Tibial artery (tissue), 4 donors: ENCODE data around the gene VRK2.

Experiments used
- DNase-seq, 2 donors: peaks; one replicate each; pipeline ENCODE4 v3.0.0-alpha.2; 2019
- H3K27ac ChIP-seq, 2 donors: fragments of 200-600 bp; sonication (generic) in 1 of 2; 1 replicate in 1 of 2; 2 replicates in 1 of 2; pipeline ENCODE4 v1.5.1; 2018 to 2019; ENCODE audit warnings: mild to moderate bottlenecking in 1 of 2
- H3K27me3 ChIP-seq, 2 donors: fragments of 200-600 bp; sonication (generic) in 1 of 2; one replicate each; pipeline versions ENCODE4 v1.5.1 to v1.6.0; 2016 to 2019
- H3K36me3 ChIP-seq, 3 donors: fragments of 200-600 bp; sonication (generic) in 2 of 3; one replicate each; pipeline ENCODE4 v1.5.1; 2016 to 2019; ENCODE audit warnings: mild to moderate bottlenecking in 2 of 3
- H3K4me1 ChIP-seq, 4 donors: fragments of 200-600 bp; sonication (generic) in 2 of 4; 1 replicate in 3 of 4; 2 replicates in 1 of 4; pipeline ENCODE4 v1.5.1; 2016 to 2019
- H3K4me3 ChIP-seq, 2 donors: fragments of 200-600 bp; sonication (generic) in 1 of 2; 1 replicate in 1 of 2; 2 replicates in 1 of 2; pipeline ENCODE4 v1.5.1; 2018 to 2019; ENCODE audit warnings: mild to moderate bottlenecking in 2 of 2
- H3K9me3 ChIP-seq, 3 donors: fragments of 200-600 bp; sonication (generic) in 1 of 3; one replicate each; pipeline ENCODE4 v1.5.1; 2016 to 2019
- intact Hi-C: fragments of 100-400 bp; cut with DNase I; formaldehyde crosslinking; loops from one replicate; pipeline ENCODE4 v1.15.0; 2023; ENCODE audit warnings: low total_unique reads
- TF ChIP-seq, protein P1 (sequence below), 2 experiments: fragments of 200-600 bp in 1 of 2; fragments of 450-650 bp in 1 of 2; IDR thresholded peaks; one replicate each; pipeline ENCODE4 v1.5.1; 2017 to 2019; ENCODE audit warnings: antibody characterized with exemption in 2 of 2, mild to moderate bottlenecking in 1 of 2, moderate library complexity in 1 of 2

The VRK2 gene

GRCh38 chr2:58045580-58046334, 849 bp upstream of the VRK2 start:
- intact Hi-C loops = loop anchor here (10.0 kb wide), 1 partner anchor 199 kb away; the partner anchor contains the start of gene FANCL
- TF ChIP-seq, protein P1, sequence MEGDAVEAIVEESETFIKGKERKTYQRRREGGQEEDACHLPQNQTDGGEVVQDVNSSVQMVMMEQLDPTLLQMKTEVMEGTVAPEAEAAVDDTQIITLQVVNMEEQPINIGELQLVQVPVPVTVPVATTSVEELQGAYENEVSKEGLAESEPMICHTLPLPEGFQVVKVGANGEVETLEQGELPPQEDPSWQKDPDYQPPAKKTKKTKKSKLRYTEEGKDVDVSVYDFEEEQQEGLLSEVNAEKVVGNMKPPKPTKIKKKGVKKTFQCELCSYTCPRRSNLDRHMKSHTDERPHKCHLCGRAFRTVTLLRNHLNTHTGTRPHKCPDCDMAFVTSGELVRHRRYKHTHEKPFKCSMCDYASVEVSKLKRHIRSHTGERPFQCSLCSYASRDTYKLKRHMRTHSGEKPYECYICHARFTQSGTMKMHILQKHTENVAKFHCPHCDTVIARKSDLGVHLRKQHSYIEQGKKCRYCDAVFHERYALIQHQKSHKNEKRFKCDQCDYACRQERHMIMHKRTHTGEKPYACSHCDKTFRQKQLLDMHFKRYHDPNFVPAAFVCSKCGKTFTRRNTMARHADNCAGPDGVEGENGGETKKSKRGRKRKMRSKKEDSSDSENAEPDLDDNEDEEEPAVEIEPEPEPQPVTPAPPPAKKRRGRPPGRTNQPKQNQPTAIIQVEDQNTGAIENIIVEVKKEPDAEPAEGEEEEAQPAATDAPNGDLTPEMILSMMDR (IDR thresholded peaks at IDR 0.05) = no peak

DNA sequence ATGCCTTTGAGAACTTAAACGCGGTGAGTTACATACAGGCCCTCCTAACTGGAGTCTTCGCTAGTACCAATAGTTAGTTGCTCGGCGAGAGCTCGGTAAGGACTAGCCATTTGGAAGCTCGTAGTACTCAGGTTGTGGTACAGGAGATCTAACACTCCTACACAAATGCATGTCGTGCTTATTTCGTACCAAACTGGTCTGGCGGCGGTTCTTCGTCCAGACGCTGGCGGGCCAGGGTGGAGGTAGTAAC, 346 bp upstream of the VRK2 start:
- Histone ChIP-seq H3K27ac (peak overlapping the region; percentile 96 to 99), H3K36me3 (no peaks in the 10 kb centered on the region), H3K4me3 (peak overlapping the region; percentile 83 to 92), H3K27me3 (no peaks in the 10 kb centered on the region), H3K9me3 (no peaks in the 10 kb centered on the region), H3K4me1 (peaks cover 0 to 25% (median 12%) of the 10 kb centered on the region in 4 donors)
- TF ChIP-seq, protein P1 (IDR thresholded peaks at IDR 0.05) = no peak
- intact Hi-C loops = loop anchor here (10.0 kb wide), 1 partner anchor 199 kb away; the partner anchor contains the start of gene FANCL
- DNase-seq = no peak

More at GRCh38 chr2:58045580-58046334, 849 bp upstream of the VRK2 start:
- H3K27ac ChIP-seq = peak overlapping the region; percentile 96 to 99
- H3K36me3 ChIP-seq = no peaks in the 10 kb centered on the region
- peaks cover 0 to 25% (median 12%) of the 10 kb centered on the region in 4 donors for H3K4me1 ChIP-seq
- H3K9me3 ChIP-seq = no peaks in the 10 kb centered on the region
- DNase-seq = no peak
- no peaks in the 10 kb centered on the region for H3K27me3 ChIP-seq
- H3K4me3 ChIP-seq = peak overlapping the region; percentile 83 to 92

- intact Hi-C loops = loop anchor here (10.0 kb wide), 1 partner anchor 197 kb away; the partner anchor contains the start of gene FANCL
Observed at GRCh38 chr2:58047373-58047935, 848 bp downstream of the VRK2 start.

GRCh38 chr2:58047961-58048360, 1.4 kb downstream of the VRK2 start:
- Histone ChIP-seq H3K4me1 (peaks cover 0 to 25% (median 10%) of the 10 kb centered on the region in 4 donors), H3K9me3 (no peaks in the 10 kb centered on the region), H3K27ac (peak overlapping the region; percentile 96 to 99), H3K4me3 (no peak overlapping the region), H3K27me3 (no peaks in the 10 kb centered on the region), H3K36me3 (no peaks in the 10 kb centered on the region)
- DNase-seq = no peak
- intact Hi-C loops = loop anchor here (10.0 kb wide), 1 partner anchor 197 kb away; the partner anchor contains the start of gene FANCL
- TF ChIP-seq, protein P1 (IDR thresholded peaks at IDR 0.05) = no peak

More at GRCh38 chr2:58047373-58047935, 848 bp downstream of the VRK2 start:
- H3K27me3 ChIP-seq = no peaks in the 10 kb centered on the region
- H3K9me3 ChIP-seq = no peaks in the 10 kb centered on the region
- no peak for DNase-seq
- TF ChIP-seq, protein P1 (IDR thresholded peaks at IDR 0.05) = no peak
- peak overlapping the region; percentile 83 to 92 for H3K4me3 ChIP-seq
- peaks cover 0 to 25% (median 12%) of the 10 kb centered on the region in 4 donors for H3K4me1 ChIP-seq
- H3K27ac ChIP-seq = peak overlapping the region; percentile 96 to 99
- no peaks in the 10 kb centered on the region for H3K36me3 ChIP-seq

GRCh38 chr2:58051445-58051844, 4.8 kb downstream of the VRK2 start:
- Histone ChIP-seq H3K4me1 (peaks cover 0 to 11% (median 5%) of the 10 kb centered on the region in 4 donors), H3K36me3 (no peaks in the 10 kb centered on the region), H3K27me3 (no peaks in the 10 kb centered on the region), H3K9me3 (no peaks in the 10 kb centered on the region), H3K27ac (no peak overlapping the region), H3K4me3 (no peak overlapping the region)
- DNase-seq = no peak
- intact Hi-C loops = no loop called here
- TF ChIP-seq, protein P1 (IDR thresholded peaks at IDR 0.05) = no peak
